ENCODE measurements around the gene POLD2. TPM values are rescaled to one million over a fixed set of nuclear protein-coding genes. Genes with fewer than 3 reads are reported as not detected.

The POLD2 gene
- total and polyA plus RNA-seq, 2 of the 8 experiments (the other 6 are each of a cell fraction or from before 2014, with no cell fraction given) = 148 to 214 TPM

GRCh38 chr7:44136731-44137130 lies 13.4 kb upstream of the POLD2 start:
- FAIRE-seq = no peak
- TF ChIP-seq MAFK (IDR thresholded peaks at IDR 0.05; ENCODE audit: low read depth, low read length) = no peak
- TF ChIP-seq ATF2 (IDR thresholded peaks at IDR 0.05; ENCODE audit: low read length) = no peak
- no peak for TF ChIP-seq RFX5 (IDR thresholded peaks at IDR 0.05; ENCODE audit: borderline replicate concordance, low read depth, low read length)
- no peak for TF ChIP-seq EGR1 (IDR thresholded peaks at IDR 0.05; ENCODE audit: borderline replicate concordance, low read depth, low read length)
- TF ChIP-seq E2F6 (IDR thresholded peaks at IDR 0.05) = no peak
- no peak for TF ChIP-seq EZH2 (IDR thresholded peaks at IDR 0.05; ENCODE audit: low read depth, low read length, severe bottlenecking)
- no peak for TF ChIP-seq SIRT6 (IDR thresholded peaks at IDR 0.05; ENCODE audit: low read length)
- TF ChIP-seq GTF2F1 (IDR thresholded peaks at IDR 0.05; ENCODE audit: borderline replicate concordance, low read depth, low read length) = no peak
- TF ChIP-seq KDM1A (IDR thresholded peaks at IDR 0.05; ENCODE audit: borderline replicate concordance, low read length) = no peak
- no peak for TF ChIP-seq RNF2 (IDR thresholded peaks at IDR 0.05; ENCODE audit: borderline replicate concordance, low read depth, low read length, missing control alignments, poor library complexity, severe bottlenecking)
- no peak for TF ChIP-seq BACH1 (IDR thresholded peaks at IDR 0.05; ENCODE audit: low read length)

More at GRCh38 chr7:44136731-44137130, 13.4 kb upstream of the POLD2 start:
- peaks cover 0 to 6% (median 1%) of the 10 kb centered on the region in 4 experiments; a peak in 3 of 7 replicates for H3K4me1 ChIP-seq (replicated peaks in 1 of 4; ENCODE audit: control insufficient read depth in 3 of 4, insufficient read depth in 4 of 4, low read length in 3 of 4)
- no peak overlapping the region for H3K4ac ChIP-seq (replicated peaks; ENCODE audit: insufficient read length, low read depth, low read length)
- WGBS, 2 experiments (ENCODE audit: extremely low coverage in 1 of 2, insufficient coverage in 1 of 2, insufficient read length in 1 of 2, insufficient replicate concordance in 2 of 2, low coverage in 1 of 2, low lambda C conversion rate in 2 of 2, missing lambda C conversion rate in 1 of 2) = 81% methylated on average over 5 of the region's 5 CpGs; no CpG with 5 or more reads in 1 of the 2 experiments
- H4K20me1 ChIP-seq (replicated peaks in 1 of 2; ENCODE audit: control insufficient read depth in 1 of 2, insufficient read depth in 2 of 2, low read length in 2 of 2) = peaks cover 0 to 2% of the 10 kb centered on the region in 2 experiments
- no peak overlapping the region for H3K4me3 ChIP-seq (ENCODE audit: extremely low read depth in 1 of 4, insufficient read depth in 2 of 4, low read depth in 3 of 4, low read length in 4 of 4)
- no peak overlapping the region for H3K23ac ChIP-seq (ENCODE audit: insufficient read length)
- no peak overlapping the region for H2BK120ac ChIP-seq (replicated peaks; ENCODE audit: low read depth, low read length)
- H3K14ac ChIP-seq (ENCODE audit: insufficient read length) = no peak overlapping the region
- H3K27me3 ChIP-seq (replicated peaks in 1 of 4; ENCODE audit: control insufficient read depth in 3 of 4, extremely low read depth in 1 of 4, insufficient read depth in 3 of 4, low read length in 3 of 4) = peaks cover 0 to 3% (median 2%) of the 10 kb centered on the region in 4 experiments; a peak in 6 of 7 replicates
- no peak overlapping the region for H3K4me2 ChIP-seq (ENCODE audit: insufficient read depth in 1 of 2, low read depth in 2 of 2, low read length in 2 of 2)
- H4K8ac ChIP-seq (ENCODE audit: extremely low read depth, insufficient read depth, low read length) = no peak overlapping the region
- H3K9ac ChIP-seq (replicated peaks in 1 of 4; ENCODE audit: extremely low read depth in 1 of 4, low read depth in 3 of 4, low read length in 3 of 4) = no peak overlapping the region
- H3K79me1 ChIP-seq (ENCODE audit: low read depth, low read length) = no peaks in the 10 kb centered on the region
- no peaks in the 10 kb centered on the region for H3K79me2 ChIP-seq (ENCODE audit: control insufficient read depth in 1 of 2, insufficient read depth in 2 of 2, low read length in 2 of 2)
- H2BK12ac ChIP-seq (ENCODE audit: low read depth, low read length) = no peak overlapping the region
- H2BK15ac ChIP-seq (ENCODE audit: low read length) = no peak overlapping the region
- CTCF ChIA-PET (ENCODE audit: partially characterized antibody) = interaction anchor here (0.7 kb wide), 1 partner anchor 27 kb away, joined by 3 read pairs; no protein-coding TSS in a partner anchor
- no peak overlapping the region for H2AFZ ChIP-seq (ENCODE audit: low read length)
- H3K36me3 ChIP-seq (ENCODE audit: control insufficient read depth in 2 of 4, insufficient read depth in 4 of 4, low read length in 3 of 4) = no peaks in the 10 kb centered on the region
- H4K5ac ChIP-seq (ENCODE audit: insufficient read length, low read depth, low read length) = no peak overlapping the region
- no peak overlapping the region for H3K56ac ChIP-seq (replicated peaks; ENCODE audit: insufficient read length, low read depth, low read length)
- H3K23me2 ChIP-seq (ENCODE audit: low read depth, low read length) = no peaks in the 10 kb centered on the region; the same call in 1 of the 2 replicates
- no peak overlapping the region for H2BK5ac ChIP-seq (ENCODE audit: low read depth, low read length)
- H4K91ac ChIP-seq (replicated peaks; ENCODE audit: insufficient read length, low read length) = no peak overlapping the region
- DNase-seq (ENCODE audit: low read depth in 1 of 2, low spot score in 2 of 2) = no peak
- no peaks in the 10 kb centered on the region for H3K9me3 ChIP-seq (ENCODE audit: insufficient read depth in 2 of 2, low read depth in 1 of 2, low read length in 1 of 2)
- no peak overlapping the region for H2AK5ac ChIP-seq (ENCODE audit: low read depth, low read length)
- no peak overlapping the region for H2BK20ac ChIP-seq (ENCODE audit: low read length)
- POLR2A ChIA-PET (ENCODE audit: partially characterized antibody) = interaction anchor here (1.3 kb wide), 1 partner anchor 11 kb away, joined by 3 read pairs; no protein-coding TSS in a partner anchor
- no peak overlapping the region for H3K18ac ChIP-seq (ENCODE audit: extremely low read depth, low read length)
- no peak overlapping the region for H3K27ac ChIP-seq (ENCODE audit: low read depth, low read length)

Measured in H1 (cell line).